Measurements from ENCODE around the gene PGM1.

DNA sequence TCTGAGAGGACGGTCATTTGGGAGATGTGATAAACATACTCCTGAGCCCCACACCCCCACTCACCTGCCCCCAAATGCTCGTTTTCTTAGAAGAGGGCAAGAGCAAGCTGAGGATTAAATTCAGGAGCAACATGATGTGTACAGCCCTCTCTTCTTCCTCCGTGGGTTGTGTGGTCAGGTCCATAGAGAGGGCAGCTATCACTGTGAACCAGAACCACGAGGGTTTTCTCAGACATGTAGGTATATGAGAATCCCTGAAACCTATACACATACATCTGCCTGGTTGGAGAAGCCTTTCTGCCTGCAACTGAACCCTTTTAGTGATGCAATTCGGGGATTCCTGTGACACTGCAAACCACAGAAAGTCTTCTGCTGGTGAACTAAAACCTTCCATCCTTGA, 38.9 kb downstream of the PGM1 start:
- TF ChIP-seq, protein P1, sequence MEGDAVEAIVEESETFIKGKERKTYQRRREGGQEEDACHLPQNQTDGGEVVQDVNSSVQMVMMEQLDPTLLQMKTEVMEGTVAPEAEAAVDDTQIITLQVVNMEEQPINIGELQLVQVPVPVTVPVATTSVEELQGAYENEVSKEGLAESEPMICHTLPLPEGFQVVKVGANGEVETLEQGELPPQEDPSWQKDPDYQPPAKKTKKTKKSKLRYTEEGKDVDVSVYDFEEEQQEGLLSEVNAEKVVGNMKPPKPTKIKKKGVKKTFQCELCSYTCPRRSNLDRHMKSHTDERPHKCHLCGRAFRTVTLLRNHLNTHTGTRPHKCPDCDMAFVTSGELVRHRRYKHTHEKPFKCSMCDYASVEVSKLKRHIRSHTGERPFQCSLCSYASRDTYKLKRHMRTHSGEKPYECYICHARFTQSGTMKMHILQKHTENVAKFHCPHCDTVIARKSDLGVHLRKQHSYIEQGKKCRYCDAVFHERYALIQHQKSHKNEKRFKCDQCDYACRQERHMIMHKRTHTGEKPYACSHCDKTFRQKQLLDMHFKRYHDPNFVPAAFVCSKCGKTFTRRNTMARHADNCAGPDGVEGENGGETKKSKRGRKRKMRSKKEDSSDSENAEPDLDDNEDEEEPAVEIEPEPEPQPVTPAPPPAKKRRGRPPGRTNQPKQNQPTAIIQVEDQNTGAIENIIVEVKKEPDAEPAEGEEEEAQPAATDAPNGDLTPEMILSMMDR (IDR thresholded peaks at IDR 0.05): no peak
- TF ChIP-seq POLR2A (IDR thresholded peaks at IDR 0.05): no peak

All from thyroid gland (tissue), 4 donors.